ENCODE data around the gene FAAH.

The FAAH gene

DNA sequence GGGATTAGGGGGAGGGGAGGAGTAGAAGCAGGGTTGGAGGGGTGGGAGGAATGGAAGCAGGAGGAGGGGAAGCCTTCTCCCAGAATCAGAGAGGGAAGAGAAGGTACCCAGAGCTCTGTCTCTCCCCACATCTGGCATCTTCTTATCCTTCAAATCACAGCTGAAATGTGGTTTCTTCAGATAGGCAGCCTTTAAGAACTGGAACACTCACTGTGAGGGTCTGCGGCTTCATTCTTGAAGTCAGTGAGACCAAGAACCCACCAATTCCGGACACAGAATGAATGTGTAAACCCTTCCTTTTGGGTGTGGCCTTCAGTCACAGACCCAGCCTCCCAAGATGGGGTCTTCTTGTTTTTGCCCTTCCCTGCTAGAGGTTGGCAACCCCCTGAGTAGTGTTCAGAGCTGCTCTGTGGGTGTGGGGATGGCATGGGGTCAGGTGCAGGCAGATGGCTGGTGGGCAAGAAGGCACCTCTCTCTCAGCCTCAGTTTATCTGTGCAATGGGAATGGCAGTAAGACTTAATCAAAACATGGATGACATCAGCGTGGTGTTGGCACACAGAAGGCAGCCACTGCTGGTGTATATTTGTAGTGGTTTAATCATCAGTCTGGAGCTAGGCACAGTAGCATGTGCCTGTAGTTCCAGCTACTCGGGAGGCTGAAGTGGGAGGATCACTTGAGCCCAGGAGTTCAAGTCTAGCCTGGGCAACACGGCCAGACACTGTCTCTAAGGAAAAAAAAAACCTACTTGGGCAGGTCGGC is 7.2 kb downstream of the FAAH start:
- no peak for DNase-seq

DNA sequence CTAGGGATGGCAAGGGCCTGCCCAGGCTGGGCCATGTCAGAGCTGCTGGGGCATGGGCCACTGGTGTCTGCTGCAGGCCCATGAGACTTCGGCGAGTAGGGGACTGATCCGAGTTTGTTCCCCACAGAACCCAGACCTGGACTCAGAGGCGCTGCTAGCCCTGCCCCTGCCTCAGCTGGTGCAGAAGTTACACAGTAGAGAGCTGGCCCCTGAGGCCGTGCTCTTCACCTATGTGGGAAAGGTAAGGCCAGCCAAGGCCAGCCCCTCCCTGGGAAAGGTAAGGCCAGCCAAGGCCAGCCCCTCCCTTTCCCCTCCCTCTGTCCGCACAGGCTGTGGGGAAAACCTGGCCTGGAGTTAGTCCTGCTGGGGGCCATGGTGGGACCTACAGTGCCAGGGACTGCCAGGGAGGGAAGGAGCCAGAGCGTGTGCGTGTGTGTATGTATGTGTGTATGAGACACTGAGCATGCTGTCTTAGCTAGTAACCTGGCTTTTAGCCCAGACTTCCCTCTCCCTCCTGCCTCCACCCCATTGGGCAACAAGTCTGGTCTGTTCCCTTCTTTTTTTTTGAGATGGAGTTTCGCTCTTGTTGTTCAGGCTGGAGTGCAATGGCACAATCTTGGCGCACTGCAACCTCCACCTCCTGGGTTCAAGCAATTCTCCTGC is 8.0 kb downstream of the FAAH start:
- DNase-seq, result peak; percentile 57 to 59

DNA sequence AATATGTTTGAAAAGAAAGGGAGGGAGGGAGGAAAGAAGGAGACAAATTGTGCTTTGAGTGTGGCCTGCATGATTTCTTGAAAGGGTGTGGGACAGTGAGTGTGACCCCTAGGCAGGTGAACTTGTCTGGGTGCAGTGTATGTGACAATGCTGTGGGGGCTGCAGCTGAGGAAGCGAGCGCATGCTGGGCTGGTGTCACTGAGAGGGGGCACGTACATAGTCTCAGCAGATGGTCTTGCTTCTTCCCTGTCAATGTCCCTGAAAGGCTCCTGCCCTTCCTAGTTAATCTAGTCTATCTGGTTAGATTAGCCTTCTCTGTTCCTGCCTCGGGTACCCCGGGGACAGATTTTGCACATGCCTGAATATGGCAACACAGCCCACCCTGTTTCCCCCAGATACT is 9.8 kb downstream of the FAAH start:
- no peak for DNase-seq

DNA sequence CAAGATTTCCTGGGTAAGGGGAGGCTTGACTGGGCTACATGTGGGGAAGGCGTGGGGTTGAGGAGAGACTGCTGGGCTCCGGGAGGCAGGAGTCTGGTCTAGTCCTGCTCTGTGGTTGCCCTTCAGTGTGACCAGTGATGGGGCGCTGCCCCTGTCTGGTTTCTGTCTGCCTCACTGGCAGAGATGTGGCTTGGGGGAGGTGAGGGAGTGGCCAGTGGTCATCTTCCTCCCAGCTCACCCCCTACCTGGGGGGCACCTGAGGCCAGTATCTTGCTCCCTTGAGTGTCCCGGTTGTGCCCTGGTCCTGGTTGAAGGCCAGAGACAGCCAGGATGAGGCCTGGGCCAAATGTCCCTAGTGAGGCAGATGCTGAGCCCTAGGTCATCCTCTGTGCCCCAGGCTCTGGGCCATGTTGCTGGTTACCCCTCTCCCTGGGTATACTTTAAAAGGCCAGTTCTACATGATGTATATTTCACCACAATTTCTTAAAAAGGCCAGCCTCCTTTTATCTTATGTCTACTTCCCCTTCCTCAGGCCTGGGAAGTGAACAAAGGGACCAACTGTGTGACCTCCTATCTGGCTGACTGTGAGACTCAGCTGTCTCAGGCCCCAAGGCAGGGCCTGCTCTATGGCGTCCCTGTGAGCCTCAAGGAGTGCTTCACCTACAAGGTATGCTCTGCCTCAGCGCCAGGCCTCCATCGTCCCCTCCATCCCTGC is 10.5 kb downstream of the FAAH start:
- DNase-seq, result peak; percentile 7 to 8

DNA sequence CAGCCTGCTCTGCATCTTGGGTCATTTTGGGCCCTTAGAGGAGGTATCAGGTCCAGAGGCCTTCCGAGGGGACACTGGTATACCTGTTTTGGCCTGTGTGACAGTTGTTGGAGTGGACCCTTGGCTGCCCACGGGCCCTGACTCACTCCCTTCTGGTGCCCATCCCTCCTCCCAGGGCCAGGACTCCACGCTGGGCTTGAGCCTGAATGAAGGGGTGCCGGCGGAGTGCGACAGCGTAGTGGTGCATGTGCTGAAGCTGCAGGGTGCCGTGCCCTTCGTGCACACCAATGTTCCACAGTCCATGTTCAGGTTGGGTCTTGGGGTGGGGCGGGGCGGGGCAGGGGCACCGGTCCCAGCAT is 11.1 kb downstream of the FAAH start:
- DNase-seq, result no peak

DNA sequence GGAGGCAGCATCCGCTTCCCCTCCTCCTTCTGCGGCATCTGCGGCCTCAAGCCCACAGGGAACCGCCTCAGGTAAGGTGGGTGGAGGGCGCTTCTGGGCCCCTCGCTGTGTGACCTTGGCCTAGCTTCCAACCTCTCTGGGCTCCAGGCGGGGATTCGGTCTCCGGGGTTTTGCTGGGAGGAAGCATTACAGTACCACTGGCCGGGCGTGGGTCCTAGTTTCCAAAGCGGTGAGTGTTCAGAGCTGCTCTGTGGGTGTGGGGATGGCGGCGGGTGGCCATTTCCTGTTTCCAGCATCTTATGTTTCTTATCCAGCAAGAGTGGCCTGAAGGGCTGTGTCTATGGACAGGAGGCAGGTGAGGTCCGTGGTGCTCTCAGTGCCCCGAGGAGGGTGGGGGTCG is 11.6 kb downstream of the FAAH start:
- no peak for DNase-seq

DNA sequence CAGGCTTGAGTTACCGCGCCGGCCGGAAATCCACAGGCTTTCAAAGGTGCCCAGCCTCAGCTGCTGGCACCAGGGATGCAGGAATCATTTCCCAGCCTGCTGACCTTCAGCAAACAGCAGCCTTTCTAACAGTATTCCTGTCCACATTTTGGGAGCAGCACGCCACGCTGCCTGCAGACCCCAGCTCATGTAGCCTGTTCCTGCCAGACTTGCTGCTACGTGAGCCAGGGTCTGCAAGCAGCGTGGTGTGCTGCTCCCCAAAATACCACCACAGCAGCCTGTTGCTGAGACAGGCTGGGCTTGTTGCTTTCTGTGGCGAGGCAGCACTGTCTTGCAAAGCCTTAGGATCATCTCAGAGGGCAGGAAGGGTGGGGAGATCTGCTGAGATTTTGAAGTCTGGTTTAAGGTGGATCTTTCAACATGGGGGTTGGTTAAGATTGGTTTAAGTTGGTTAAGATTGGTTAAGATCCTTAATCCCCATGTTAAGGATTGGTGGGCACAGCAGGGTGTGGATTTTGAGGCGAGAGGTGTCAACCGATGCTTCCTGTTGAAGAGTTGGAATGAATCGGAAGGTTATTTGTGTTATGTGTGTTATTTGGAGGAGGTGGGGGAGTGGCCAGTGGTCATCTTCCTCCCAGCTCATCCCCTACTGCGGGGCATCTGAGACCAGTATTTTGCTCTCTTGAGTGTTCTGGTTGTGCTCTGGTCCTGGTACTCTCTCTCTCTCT is 12.9 kb downstream of the FAAH start:
- DNase-seq, result no peak

DNA sequence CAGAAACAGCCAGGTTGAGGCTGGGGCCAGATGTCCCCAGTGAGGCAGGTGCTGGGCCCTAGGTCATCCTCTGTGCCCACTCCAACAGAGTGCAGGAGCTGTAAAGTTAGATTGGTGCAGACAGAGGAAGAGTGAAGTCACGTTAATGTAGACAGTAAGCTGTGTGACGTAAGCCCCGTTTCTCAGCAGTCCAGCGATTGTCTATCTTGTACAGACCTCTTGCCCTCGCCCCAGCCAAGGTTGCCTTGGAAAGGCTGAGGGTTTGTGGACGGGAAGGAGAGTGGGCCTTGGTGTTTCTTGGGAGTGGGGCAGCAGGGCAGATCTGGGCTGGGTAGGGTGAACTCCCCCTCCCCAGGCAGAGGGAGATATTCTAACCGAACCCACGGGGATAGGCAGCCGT is 13.5 kb downstream of the FAAH start:
- no peak for DNase-seq

DNA sequence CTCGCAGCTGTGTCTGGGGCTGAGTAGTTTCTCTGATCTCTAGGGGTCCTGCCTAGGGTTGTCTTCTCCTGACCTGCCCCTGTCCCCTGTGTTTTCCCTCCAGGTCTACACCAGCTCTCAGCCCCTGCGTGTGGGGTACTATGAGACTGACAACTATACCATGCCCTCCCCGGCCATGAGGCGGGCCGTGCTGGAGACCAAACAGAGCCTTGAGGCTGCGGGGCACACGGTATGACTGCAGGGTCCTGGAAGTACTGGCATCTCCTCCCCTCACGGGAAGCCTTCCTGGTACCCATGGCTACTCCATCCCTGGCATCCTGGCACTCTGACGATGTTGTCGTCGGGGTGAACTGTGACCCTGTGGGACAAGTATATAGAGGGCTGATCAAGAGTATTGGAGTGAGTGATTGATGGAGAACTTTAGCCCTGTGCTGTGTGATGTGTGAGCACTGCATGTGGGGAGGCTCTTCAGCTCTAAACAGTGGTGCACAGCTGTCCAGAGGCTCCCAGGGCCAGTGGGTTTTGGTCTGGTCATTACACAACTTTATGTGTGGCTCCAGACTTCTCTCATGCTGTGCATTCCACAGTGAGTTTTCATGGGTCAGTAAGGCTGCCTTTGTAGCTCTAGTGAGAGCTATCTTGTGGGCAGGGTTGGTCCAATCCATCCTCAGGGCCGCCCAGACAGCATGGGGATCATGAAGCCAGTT is 14.4 kb downstream of the FAAH start:
- no peak for DNase-seq

DNA sequence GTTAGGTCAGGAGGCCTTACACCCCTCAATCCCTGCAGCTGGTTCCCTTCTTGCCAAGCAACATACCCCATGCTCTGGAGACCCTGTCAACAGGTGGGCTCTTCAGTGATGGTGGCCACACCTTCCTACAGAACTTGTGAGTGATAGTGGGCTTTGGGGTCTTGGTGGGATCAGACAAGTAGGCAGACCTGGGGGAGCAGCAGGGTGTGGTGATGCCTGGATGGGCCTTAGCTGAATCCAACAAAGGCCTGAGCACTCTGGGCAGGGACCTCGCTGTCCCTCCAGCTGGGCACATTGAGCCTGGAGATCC is 14.9 kb downstream of the FAAH start:
- DNase-seq, result no peak

DNA sequence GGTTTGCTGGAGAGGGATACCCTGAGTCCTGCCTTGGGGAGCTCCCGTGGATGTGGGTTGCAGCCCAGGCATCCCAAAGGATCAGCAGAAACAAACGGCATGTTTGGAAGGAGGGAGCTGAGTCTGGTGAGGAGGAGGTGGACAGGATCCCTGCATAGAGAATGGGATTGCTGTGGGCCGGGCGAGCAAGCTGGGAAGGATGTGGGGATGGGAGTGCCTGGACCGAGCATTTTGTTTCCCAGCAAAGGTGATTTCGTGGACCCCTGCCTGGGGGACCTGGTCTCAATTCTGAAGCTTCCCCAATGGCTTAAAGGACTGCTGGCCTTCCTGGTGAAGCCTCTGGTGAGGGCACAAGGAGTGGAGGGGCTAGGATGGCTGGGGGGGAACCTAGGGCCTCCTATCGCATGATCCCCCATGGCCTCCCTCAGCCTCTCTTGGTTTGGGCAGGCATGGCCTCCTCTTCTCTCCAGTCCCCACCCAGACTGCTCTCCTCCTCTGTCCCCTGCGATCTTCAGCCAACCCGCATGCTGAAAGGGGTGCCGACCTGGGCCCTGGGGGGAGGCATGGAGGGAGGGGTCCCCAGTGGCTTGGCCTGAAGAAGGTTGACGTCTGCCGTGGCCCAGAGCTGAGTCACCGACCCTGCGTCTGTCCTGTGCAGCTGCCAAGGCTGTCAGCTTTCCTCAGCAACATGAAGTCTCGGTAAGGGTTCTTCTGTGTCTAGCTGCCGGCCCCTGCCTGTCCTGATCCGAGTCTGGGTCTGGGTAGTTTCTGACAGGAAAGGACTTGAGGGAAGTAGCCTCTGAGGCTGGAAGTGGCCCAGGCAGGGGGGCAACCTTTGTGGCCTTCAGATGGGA is 16.3 kb downstream of the FAAH start:
- DNase-seq, result no peak

DNA sequence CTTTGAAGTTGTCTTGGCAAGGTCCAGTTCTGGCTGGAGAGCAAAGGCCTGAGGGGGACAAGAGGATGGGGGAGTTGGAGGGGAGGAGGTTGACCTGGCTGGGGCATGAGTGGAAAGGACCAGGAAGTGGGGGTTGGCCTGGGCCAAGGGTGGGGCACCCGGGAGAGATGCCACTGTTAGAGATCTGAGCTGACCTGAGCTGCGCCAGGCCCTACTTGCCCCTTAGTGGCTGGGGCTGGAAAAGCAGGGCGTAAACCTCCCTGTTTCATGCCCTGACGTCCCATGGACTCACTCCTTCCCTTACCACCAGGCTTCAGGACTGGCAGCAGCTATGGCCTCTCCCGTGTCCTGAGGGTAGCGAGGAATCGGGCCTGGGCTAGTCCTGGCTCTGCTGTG is 16.9 kb downstream of the FAAH start:
- no peak for DNase-seq

DNA sequence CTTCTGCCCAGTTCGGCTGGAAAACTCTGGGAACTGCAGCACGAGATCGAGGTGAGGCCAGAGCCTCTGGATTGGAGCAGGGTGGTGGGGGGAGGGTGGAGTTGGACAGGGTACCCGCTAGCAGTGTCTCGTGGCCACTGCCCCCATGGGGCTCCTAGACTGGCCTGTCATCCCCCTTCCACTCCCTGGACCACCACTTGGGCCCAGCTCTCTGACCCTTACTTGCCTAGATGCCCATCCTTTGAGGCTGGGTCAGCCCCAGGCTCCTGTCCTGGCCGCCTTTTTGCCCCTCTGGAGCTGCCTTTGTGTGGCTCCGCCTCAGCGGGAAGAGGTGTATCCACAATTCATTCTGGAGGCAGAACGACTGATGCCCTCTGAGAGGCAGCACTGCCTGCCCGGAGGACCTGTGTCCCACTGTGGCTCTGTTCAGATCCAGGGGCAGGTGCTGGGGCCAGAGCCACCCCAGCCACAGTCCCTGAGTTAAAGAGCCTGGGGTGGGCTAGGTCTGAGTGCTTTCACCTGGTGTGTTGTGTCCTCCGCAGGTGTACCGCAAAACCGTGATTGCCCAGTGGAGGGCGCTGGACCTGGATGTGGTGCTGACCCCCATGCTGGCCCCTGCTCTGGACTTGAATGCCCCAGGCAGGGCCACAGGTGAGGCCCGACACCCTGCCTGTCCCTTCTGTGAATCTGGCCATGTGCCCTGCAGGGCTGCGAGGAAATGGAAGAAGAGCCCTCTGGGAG is 17.7 kb downstream of the FAAH start:
- DNase-seq, result no peak

DNA sequence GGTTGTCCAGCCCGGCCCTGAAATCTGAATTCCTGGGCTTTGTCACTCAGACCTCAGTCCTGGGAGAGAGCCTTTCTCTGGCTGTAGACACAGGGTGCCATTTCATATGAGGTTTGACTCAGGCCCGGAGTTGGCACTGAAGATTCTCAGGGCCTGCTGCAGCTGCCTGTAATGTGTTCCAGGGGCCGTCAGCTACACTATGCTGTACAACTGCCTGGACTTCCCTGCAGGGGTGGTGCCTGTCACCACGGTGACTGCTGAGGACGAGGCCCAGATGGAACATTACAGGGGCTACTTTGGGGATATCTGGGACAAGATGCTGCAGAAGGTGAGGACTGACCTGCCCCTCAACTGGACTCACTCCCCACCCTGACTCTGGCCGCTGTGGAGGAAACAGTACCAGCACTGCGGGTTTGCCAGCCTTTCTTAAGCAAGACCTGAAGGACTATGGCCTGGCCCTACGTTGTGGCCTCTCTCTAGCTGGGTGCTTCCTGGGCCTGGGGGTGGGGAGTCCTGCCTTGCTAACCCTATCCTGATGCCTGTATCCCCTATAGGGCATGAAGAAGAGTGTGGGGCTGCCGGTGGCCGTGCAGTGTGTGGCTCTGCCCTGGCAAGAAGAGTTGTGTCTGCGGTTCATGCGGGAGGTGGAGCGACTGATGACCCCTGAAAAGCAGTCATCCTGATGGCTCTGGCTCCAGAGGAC is 18.9 kb downstream of the FAAH start:
- DNase-seq, result no peak

DNA sequence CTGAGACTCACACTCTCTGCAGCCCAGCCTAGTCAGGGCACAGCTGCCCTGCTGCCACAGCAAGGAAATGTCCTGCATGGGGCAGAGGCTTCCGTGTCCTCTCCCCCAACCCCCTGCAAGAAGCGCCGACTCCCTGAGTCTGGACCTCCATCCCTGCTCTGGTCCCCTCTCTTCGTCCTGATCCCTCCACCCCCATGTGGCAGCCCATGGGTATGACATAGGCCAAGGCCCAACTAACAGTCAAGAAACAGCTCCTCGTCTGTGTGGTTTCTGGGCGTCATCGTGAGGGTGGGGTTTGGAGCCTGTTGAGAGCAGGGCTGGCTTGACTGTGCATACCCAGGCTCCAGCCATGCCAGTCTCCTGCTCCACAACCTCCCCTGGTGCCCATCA is 19.5 kb downstream of the FAAH start:
- peak; percentile 56 to 71 for DNase-seq

DNA sequence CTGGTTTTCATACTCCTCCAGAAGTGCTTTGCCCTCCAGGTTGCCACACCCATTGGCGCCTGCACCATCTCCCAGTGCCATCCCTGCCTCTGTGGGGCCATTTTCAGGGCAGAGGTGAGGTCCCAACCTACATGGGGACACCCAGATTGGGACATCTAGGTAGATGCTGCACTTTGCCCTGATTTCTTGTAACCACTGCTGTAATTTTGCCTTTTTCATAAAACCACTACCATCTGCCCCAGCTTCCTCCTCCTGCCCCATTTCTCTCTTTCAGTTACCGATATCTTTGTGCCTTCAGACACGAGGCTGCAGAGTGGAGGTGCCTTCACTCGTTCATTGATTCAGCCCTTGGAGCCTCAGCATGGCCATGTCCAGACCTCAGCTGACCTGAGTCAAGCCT is 21.4 kb downstream of the FAAH start:
- no peak for DNase-seq

DNA sequence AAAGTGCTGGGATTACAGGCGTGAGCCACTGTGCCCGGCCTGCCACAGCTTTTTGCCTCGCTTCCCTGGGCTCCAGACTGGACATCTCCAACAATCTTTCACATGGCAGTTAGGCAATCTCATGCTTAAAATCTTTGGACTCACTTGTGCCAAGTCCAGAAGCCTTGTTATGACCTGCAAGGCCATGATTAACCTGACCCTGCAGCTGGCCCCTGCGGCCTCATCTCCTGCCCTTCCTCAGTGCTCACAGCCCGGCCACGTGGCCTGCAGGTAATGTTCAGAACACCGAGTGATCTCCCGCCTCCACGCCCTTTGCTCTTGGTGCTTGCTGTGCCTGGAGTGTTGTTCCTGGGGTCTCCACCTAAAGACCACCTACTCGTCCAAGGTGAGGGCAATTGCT is 24.9 kb downstream of the FAAH start:
- no peak for DNase-seq

DNA sequence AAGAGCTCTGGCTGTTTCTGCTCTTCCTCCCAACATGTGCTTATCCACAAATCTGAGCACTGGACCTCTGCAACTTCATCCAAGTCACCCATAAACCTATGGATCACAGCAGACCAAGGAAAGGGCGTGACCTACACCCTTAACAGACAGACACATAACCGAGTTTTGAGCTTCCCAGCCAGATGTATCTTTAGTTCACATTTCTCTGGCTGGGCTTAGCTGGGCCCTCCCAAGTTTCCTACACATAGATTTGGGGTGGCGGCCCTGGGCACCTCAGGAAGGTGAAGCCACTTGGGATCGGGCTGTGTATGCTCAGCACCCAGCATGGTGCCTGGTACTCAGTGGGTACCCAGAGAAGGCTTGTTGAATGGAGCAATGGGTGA is 26.4 kb downstream of the FAAH start:
- DNase-seq, result no peak

DNA sequence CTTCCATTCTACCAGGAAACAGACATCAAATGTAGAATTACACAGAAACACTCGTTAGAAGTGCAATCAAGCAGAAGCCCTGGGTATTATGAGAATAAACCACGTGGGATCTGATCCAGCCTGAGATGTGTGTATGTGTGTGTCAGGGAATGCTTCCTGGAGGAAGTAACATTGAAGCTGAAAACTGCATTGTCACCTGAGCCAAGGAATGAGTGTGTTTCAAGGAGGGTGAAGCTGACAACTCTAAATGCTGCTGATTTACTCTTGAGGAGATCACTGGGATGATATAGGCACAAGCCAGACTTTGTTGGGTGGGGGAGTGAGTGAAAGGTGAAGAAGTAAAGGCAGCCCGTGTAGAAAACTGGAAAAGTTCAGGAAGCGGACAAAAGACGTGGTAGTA is 27.6 kb downstream of the FAAH start:
- no peak for DNase-seq

DNA sequence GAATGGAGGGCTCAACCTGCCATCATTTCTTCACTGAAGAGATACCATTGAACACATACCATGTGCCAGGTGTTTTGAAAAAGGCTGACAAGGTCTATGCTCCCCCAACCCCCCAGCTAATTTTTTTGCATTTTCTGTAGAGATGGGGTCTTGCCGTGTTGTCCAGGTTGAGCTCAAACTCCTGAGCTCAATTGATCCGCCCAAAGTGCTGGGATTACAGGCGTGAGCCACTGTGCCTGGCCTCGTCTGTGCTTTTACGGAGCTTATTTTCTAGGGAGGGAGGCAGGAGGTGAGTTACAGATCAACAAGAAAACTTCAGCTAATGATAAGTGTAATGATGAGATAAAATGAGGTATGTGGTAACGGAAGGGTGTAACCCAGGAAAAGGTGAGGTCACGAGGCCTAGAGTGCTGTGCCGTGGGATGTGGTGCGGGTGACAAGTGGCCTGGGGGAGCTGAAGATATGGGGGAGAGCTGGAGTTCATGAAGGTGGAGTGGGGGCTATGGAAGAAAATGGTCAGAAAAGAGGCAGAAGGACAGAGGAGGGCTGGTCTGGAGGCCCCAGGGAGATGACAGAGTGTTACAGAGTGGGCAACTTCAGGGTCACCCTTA is 28.2 kb downstream of the FAAH start:
- no peak for DNase-seq

Data from Kasumi-1 (cell line).